Liver (tissue), 3 donors: ENCODE results near the gene NFIB.

Experiments
- RAD21 ChIP-seq, 2 donors: IDR thresholded peaks; 2 replicates each; pipeline ENCODE4 v1.6.1; 2016; ENCODE audit warnings: antibody characterized with exemption in 2 of 2, mild to moderate bottlenecking in 2 of 2
- TF ChIP-seq, protein P1 (sequence below): fragments of 150-350 bp; IDR thresholded peaks from 2 replicates; pipeline ENCODE4 v1.5.1; 2017; ENCODE audit warnings: improper control_type of control experiment, low read depth, low read length; ENCODE audit not compliant: missing input control
- donor health status: healthy.
- donor health status: healthy.

GRCh38 chr9:14341437-14342122, 27.6 kb upstream of the NFIB start:
- TF ChIP-seq, protein P1, sequence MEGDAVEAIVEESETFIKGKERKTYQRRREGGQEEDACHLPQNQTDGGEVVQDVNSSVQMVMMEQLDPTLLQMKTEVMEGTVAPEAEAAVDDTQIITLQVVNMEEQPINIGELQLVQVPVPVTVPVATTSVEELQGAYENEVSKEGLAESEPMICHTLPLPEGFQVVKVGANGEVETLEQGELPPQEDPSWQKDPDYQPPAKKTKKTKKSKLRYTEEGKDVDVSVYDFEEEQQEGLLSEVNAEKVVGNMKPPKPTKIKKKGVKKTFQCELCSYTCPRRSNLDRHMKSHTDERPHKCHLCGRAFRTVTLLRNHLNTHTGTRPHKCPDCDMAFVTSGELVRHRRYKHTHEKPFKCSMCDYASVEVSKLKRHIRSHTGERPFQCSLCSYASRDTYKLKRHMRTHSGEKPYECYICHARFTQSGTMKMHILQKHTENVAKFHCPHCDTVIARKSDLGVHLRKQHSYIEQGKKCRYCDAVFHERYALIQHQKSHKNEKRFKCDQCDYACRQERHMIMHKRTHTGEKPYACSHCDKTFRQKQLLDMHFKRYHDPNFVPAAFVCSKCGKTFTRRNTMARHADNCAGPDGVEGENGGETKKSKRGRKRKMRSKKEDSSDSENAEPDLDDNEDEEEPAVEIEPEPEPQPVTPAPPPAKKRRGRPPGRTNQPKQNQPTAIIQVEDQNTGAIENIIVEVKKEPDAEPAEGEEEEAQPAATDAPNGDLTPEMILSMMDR = no peak
- no peak for TF ChIP-seq RAD21 (IDR thresholded peaks at IDR 0.05)
